ENCODE measurements around the gene POLR1A.

The POLR1A gene

GRCh38 chr2:86056590-86057331 is 48.9 kb downstream of the POLR1A start:
- no peak for DNase-seq

GRCh38 chr2:86055314-86055713 is 50.4 kb downstream of the POLR1A start:
- no peak for DNase-seq

- no peak for DNase-seq
These were observed 51.1 kb downstream of the POLR1A start for GRCh38 chr2:86054535-86055082.

GRCh38 chr2:86053166-86053565 is 52.5 kb downstream of the POLR1A start:
- no peak for DNase-seq

- DNase-seq = no peak
These were observed 53.0 kb downstream of the POLR1A start for GRCh38 chr2:86052676-86053075.

GRCh38 chr2:86052265-86052664 is 53.4 kb downstream of the POLR1A start:
- DNase-seq = no peak

- DNase-seq = no peak
These were observed 55.4 kb downstream of the POLR1A start for GRCh38 chr2:86050301-86050700.

GRCh38 chr2:86049529-86049928 is 56.2 kb downstream of the POLR1A start:
- no peak for DNase-seq

GRCh38 chr2:86048888-86049287 is 56.8 kb downstream of the POLR1A start:
- DNase-seq = no peak

GRCh38 chr2:86048383-86048701 is 57.3 kb downstream of the POLR1A start:
- no peak for DNase-seq

- DNase-seq = no peak
These were observed 57.9 kb downstream of the POLR1A start for GRCh38 chr2:86047575-86048382.

- no peak for DNase-seq
These were observed 60.1 kb downstream of the POLR1A start for GRCh38 chr2:86045541-86045940.

GRCh38 chr2:86044614-86045013 is 61.1 kb downstream of the POLR1A start:
- DNase-seq = no peak

GRCh38 chr2:86044045-86044444 is 61.6 kb downstream of the POLR1A start:
- DNase-seq = no peak

GRCh38 chr2:86042256-86043168 is 63.2 kb downstream of the POLR1A start:
- no peak for DNase-seq

- DNase-seq = no peak
These were observed 65.6 kb downstream of the POLR1A start for GRCh38 chr2:86039963-86040655.

- DNase-seq = peak; percentile 6 to 29
These were observed 66.3 kb downstream of the POLR1A start for GRCh38 chr2:86039178-86039962.

- DNase-seq = peak; percentile 82 to 85
These were observed 67.2 kb downstream of the POLR1A start for GRCh38 chr2:86038291-86039081.

- peak in 1 of 2 donors; percentile 16 for DNase-seq
These were observed 67.9 kb downstream of the POLR1A start for GRCh38 chr2:86037795-86038192.

GRCh38 chr2:86037141-86037794 is 68.4 kb downstream of the POLR1A start:
- peak; percentile 26 to 62 for DNase-seq

Data from CD4-positive, alpha-beta T cell treated with Interleukin-1 beta for 1 hour (primary cell).